IMR-90 (cell line): ENCODE results near the gene FAS. TPM values are rescaled to one million over a fixed set of nuclear protein-coding genes. Genes with fewer than 3 reads are reported as not detected.

ENCODE experiments used
- ATAC-seq: fragments of 200-7000 bp; cut with Tn5 transposase; 2 replicates; pipeline ENCODE4 v1.9.1; 2020; ENCODE audit warnings: low read depth, mild to moderate bottlenecking, moderate library complexity
- Bru-seq: library from RNA; stranded (reverse); fragments of 400-500 nt; gene quantifications from one replicate; lab custom pipeline; 2021; lab: Mats Ljungman, UMichigan
- BruChase-seq, 2 experiments: library from RNA; stranded (reverse); fragments of 400-500 nt; gene quantifications; one replicate each; lab custom pipeline; 2021; lab: Mats Ljungman, UMichigan
- BruUV-seq: library from RNA; stranded (reverse); fragments of 400-500 nt; replicated peaks from 2 replicates; lab custom pipeline; 2021; lab: Mats Ljungman, UMichigan
- CTCF ChIA-PET: fragments of 300-600 bp; formaldehyde crosslinking; extraction: SDS; loops from one replicate; lab custom pipeline; 2021; ENCODE audit warnings: antibody characterized with exemption; lab: Yijun Ruan, JAX
- POLR2A ChIA-PET: fragments of 300-600 bp; sonication (Branson Sonifier 250); formaldehyde crosslinking; loops from one replicate; lab custom pipeline; 2022; ENCODE audit warnings: antibody characterized with exemption; ENCODE audit not compliant: unreplicated experiment; lab: Charles Lee
- DNase-seq: peaks from one replicate; pipeline ENCODE4 v3.0.0; 2013
- H2AFZ ChIP-seq: replicated peaks from 2 replicates; pipeline ENCODE3; 2013; ENCODE audit warnings: low read length, mild to moderate bottlenecking; ENCODE audit not compliant: poor library complexity
- H2AK5ac ChIP-seq: 2 replicates; pipeline ENCODE4 v1.6.1; 2013; ENCODE audit warnings: low read depth, low read length, inconsistent platforms
- H2AK9ac ChIP-seq: replicated peaks from 2 replicates; pipeline ENCODE3; 2013; ENCODE audit warnings: mild to moderate bottlenecking, low read depth, low read length, moderate library complexity; ENCODE audit not compliant: poor library complexity
- H2BK120ac ChIP-seq: 2 replicates; pipeline ENCODE4 v1.6.1; 2013; ENCODE audit warnings: low read depth, low read length, inconsistent platforms
- H2BK15ac ChIP-seq: 3 replicates; pipeline ENCODE4 v1.6.1; 2013; ENCODE audit warnings: low read depth, low read length, inconsistent platforms
- H2BK20ac ChIP-seq: 2 replicates; pipeline ENCODE4 v1.6.1; 2013; ENCODE audit warnings: low read depth, mild to moderate bottlenecking, inconsistent platforms, low read length, moderate library complexity
- H2BK5ac ChIP-seq: 2 replicates; pipeline ENCODE4 v1.6.1; 2013; ENCODE audit warnings: mild to moderate bottlenecking, low read depth, low read length, inconsistent platforms; ENCODE audit not compliant: poor library complexity, severe bottlenecking
- H3K14ac ChIP-seq: replicated peaks from 2 replicates; pipeline ENCODE4 v1.6.1; 2013; ENCODE audit warnings: low read depth, low read length, inconsistent platforms
- H3K18ac ChIP-seq: 2 replicates; pipeline ENCODE4 v1.6.1; 2013; ENCODE audit warnings: low read depth, low read length, control low read depth
- H3K23ac ChIP-seq: 2 replicates; pipeline ENCODE4 v1.6.1; 2013; ENCODE audit warnings: low read depth, low read length, inconsistent platforms
- H3K27ac ChIP-seq: 2 replicates; pipeline ENCODE4 v1.5.1; 2013; ENCODE audit warnings: mild to moderate bottlenecking, control low read depth, low read length; ENCODE audit not compliant: insufficient read depth
- H3K27me3 ChIP-seq: 2 replicates; pipeline ENCODE4 v1.6.1; 2013; ENCODE audit warnings: low read length; ENCODE audit not compliant: control insufficient read depth, insufficient read depth
- H3K36me3 ChIP-seq: 2 replicates; pipeline ENCODE4 v1.6.1; 2013; ENCODE audit warnings: low read length, mixed read lengths; ENCODE audit not compliant: control insufficient read depth, insufficient read depth
- H3K4ac ChIP-seq: 2 replicates; pipeline ENCODE4 v1.6.1; 2013; ENCODE audit warnings: low read depth, low read length, inconsistent platforms
- H3K4me1 ChIP-seq: 2 replicates; pipeline ENCODE4 v1.6.1; 2013; ENCODE audit warnings: low read length, mixed read lengths; ENCODE audit not compliant: control insufficient read depth, insufficient read depth
- H3K4me2 ChIP-seq: 2 replicates; pipeline ENCODE4 v1.6.1; 2013; ENCODE audit warnings: low read depth, mild to moderate bottlenecking, control low read depth, low read length, moderate library complexity
- H3K4me3 ChIP-seq: 2 replicates; pipeline ENCODE4 v1.5.1; 2013; ENCODE audit warnings: low read depth, mild to moderate bottlenecking, control low read depth, low read length, moderate library complexity; ENCODE audit not compliant: insufficient read depth
- H3K56ac ChIP-seq: 2 replicates; pipeline ENCODE4 v1.6.1; 2013; ENCODE audit warnings: low read length, inconsistent platforms; ENCODE audit not compliant: insufficient read depth; ENCODE audit errors: extremely low read depth
- H3K79me1 ChIP-seq, 2 experiments: 2 replicates each; pipeline ENCODE4 v1.6.1; 2013; ENCODE audit warnings: low read length in 2 of 2, inconsistent platforms in 1 of 2, low read depth in 1 of 2
- H3K9ac ChIP-seq: 2 replicates; pipeline ENCODE4 v1.6.1; 2013; ENCODE audit warnings: low read depth, low read length, control low read depth
- H3K9me1 ChIP-seq: 2 replicates; pipeline ENCODE4 v1.6.1; 2013; ENCODE audit warnings: low read length, inconsistent platforms; ENCODE audit not compliant: insufficient read depth
- H3K9me3 ChIP-seq: 2 replicates; pipeline ENCODE4 v1.6.1; 2013; ENCODE audit warnings: low read length; ENCODE audit not compliant: control insufficient read depth, insufficient read depth
- H4K20me1 ChIP-seq: 2 replicates; pipeline ENCODE4 v1.6.1; 2013; ENCODE audit warnings: low read length, inconsistent platforms; ENCODE audit not compliant: insufficient read depth
- H4K5ac ChIP-seq: 2 replicates; pipeline ENCODE4 v1.6.1; 2013; ENCODE audit warnings: mild to moderate bottlenecking, low read depth, low read length, control low read depth
- H4K8ac ChIP-seq, 2 experiments: 2 replicates each; pipeline ENCODE4 v1.6.1; 2013; ENCODE audit warnings: low read depth in 2 of 2, low read length in 2 of 2, control low read depth in 1 of 2, inconsistent platforms in 1 of 2
- H4K91ac ChIP-seq: 2 replicates; pipeline ENCODE4 v1.6.1; 2013; ENCODE audit warnings: low read depth, low read length, inconsistent platforms; ENCODE audit not compliant: insufficient read depth
- BHLHE40 ChIP-seq: fragments of 150-350 bp; IDR thresholded peaks from 2 replicates; pipeline ENCODE4 v1.6.1; 2016; ENCODE audit warnings: mild to moderate bottlenecking, low read depth, low read length
- CTCF ChIP-seq: conservative IDR thresholded peaks from 2 replicates; pipeline ENCODE4 v1.5.1; 2012; ENCODE audit warnings: mild to moderate bottlenecking, low read depth, low read length, improper control_type of control experiment
- FOS ChIP-seq: fragments of 150-350 bp; IDR thresholded peaks from 2 replicates; pipeline ENCODE4 v1.6.1; 2016; ENCODE audit warnings: low read depth, low read length
- MAFK ChIP-seq: IDR thresholded peaks from 2 replicates; pipeline ENCODE4 v1.6.1; 2012; ENCODE audit warnings: low read depth, low read length, improper control_type of control experiment
- MAZ ChIP-seq: IDR thresholded peaks from 2 replicates; pipeline ENCODE4 v1.6.1; 2012; ENCODE audit warnings: low read depth, mild to moderate bottlenecking, low read length, improper control_type of control experiment, moderate library complexity, borderline replicate concordance
- MXI1 ChIP-seq: IDR thresholded peaks from 2 replicates; pipeline ENCODE4 v1.6.1; 2012; ENCODE audit warnings: low read depth, mild to moderate bottlenecking, low read length, moderate library complexity, borderline replicate concordance
- NFE2L2 ChIP-seq: fragments of 150-350 bp; IDR thresholded peaks from 2 replicates; pipeline ENCODE4 v1.6.1; 2016; ENCODE audit warnings: low read depth, mild to moderate bottlenecking, low read length
- POLR2A ChIP-seq: IDR thresholded peaks from 2 replicates; pipeline ENCODE4 v1.6.1; 2012; ENCODE audit warnings: mild to moderate bottlenecking, low read depth, low read length
- RAD21 ChIP-seq: IDR thresholded peaks from 2 replicates; pipeline ENCODE4 v1.6.1; 2012; ENCODE audit warnings: low read length, improper control_type of control experiment
- RCOR1 ChIP-seq: IDR thresholded peaks from 2 replicates; pipeline ENCODE4 v1.6.1; 2012; ENCODE audit warnings: mild to moderate bottlenecking, low read length, improper control_type of control experiment; ENCODE audit not compliant: insufficient replicate concordance
- RFX5 ChIP-seq: IDR thresholded peaks from 2 replicates; pipeline ENCODE4 v1.8.0; 2012; ENCODE audit warnings: low read depth, mild to moderate bottlenecking, low read length, moderate library complexity
- SMC3 ChIP-seq: fragments of 150-350 bp; IDR thresholded peaks from 2 replicates; pipeline ENCODE4 v1.6.1; 2016; ENCODE audit warnings: low read depth, mild to moderate bottlenecking, antibody characterized with exemption, low read length, moderate library complexity
- USF2 ChIP-seq: fragments of 150-350 bp; IDR thresholded peaks from 2 replicates; pipeline ENCODE4 v1.6.1; 2017; ENCODE audit warnings: mild to moderate bottlenecking, antibody characterized with exemption, low read length, low read depth
- WGBS, 2 experiments: methylation state at CpG; one replicate each; pipeline versions ENCODE4 v1.1.5 to v1.1.7; 2013; ENCODE audit warnings: missing lambda C conversion rate in 2 of 2; ENCODE audit not compliant: insufficient read length in 1 of 2; ENCODE audit errors: extremely low coverage in 2 of 2; 5-methylcytosine and 5-hydroxymethylcytosine counted together
- dilution Hi-C: fragments of 300-500 bp; cut with HindIII; formaldehyde crosslinking; loops from one replicate; pipeline ENCODE4 v1.14.3; 2018; ENCODE audit warnings: low sequenced_read_pairs; ENCODE audit not compliant: unreplicated experiment
- in situ Hi-C: fragments of 300-500 bp; cut with MboI; formaldehyde crosslinking; loops from 3 replicates; pipeline ENCODE4 v1.14.3; 2019; ENCODE audit warnings: low sequenced_read_pairs, inconsistent platforms, mixed read lengths
- intact Hi-C: fragments of 100-400 bp; cut with micrococcal nuclease; formaldehyde crosslinking; loops from 2 replicates; pipeline ENCODE4 v1.10.0; 2022
- long read RNA-seq: library from polyadenylated mRNA; unstranded; transcript quantifications from one replicate; pipeline ENCODE4 v2.0.0, GENCODE V29; 2021; ENCODE audit not compliant: unreplicated experiment
- polyA plus RNA-seq, 3 experiments: library from polyadenylated mRNA; depleted of rRNA; stranded (reverse); fragments of >200 nt; gene quantifications; 2 replicates each; pipeline ENCODE4 v1.2.3, GENCODE V29; 2012; ENCODE audit warnings: low replicate concordance in 1 of 3
- total RNA-seq: library from RNA; depleted of rRNA; stranded (reverse); fragments of >200 nt; gene quantifications from 2 replicates; pipeline ENCODE4 v1.2.3, GENCODE V29; 2012; rRNA removed

The FAS gene
- total RNA-seq: 53.8 and 54.7 TPM in 2 replicates
- polyA plus RNA-seq (2012; rRNA removed): 31.1 and 34.3 TPM in 2 replicates
- 11.6 and 17.5 TPM in 2 replicates for polyA plus RNA-seq (2012; cell fraction: cytosol; rRNA removed)
- 7.6 and 49.3 TPM in 2 replicates for polyA plus RNA-seq (2012; cell fraction: nucleus; rRNA removed; ENCODE audit: low replicate concordance)
- percentile 85 among the genes with signal in this experiment for Bru-seq, nascent RNA
- BruChase-seq, experiment 1, labeled RNA remaining after a 6-hour chase: percentile 64 among the genes with signal in this experiment
- percentile 78 among the genes with signal in this experiment for BruChase-seq, experiment 2, labeled RNA remaining after a 2-hour chase
- long read RNA-seq, transcript FAS-204 (9 exons, 2,563 nt): major isoform, 40 of 48 reads
- long read RNA-seq, partial matches to known transcripts: 2 of 48 reads
- long read RNA-seq, other reads (novel, unspliced or antisense): 2 of 48 reads

GRCh38 chr10:88990384-88991160 lies at the start of gene FAS:
FAS (plus strand) TSS chr10:88990798; CDS start chr10:88990877, 79 bp downstream.
- POLR2A ChIA-PET: interaction anchor here (0.6 to 1.6 kb wide), 3 partner anchors 45 to 221 kb away, joined by 3 to 7 read pairs (median 5); partner anchors contain the start of gene STAMBPL1
- Histone ChIP-seq H4K20me1 (peaks cover 7% of the 10 kb centered on the region; the same call in 1 of the 2 replicates), H3K9me1 (no peaks in the 10 kb centered on the region), H2AK9ac (peak within 1 kb of the TSS; percentile 99), H3K56ac (peak within 1 kb of the TSS; percentile 94), H3K36me3 (no peaks in the 10 kb centered on the region), H4K8ac (peak within 1 kb of the TSS; percentile 81 to 86; a peak in 3 of 4 replicates), H2AK5ac (peak within 1 kb of the TSS; percentile 47), H3K27me3 (no peaks in the 10 kb centered on the region), H3K4me3 (peak within 1 kb of the TSS; percentile 83), H4K5ac (peak within 1 kb of the TSS; percentile 91), H3K18ac (peak within 1 kb of the TSS; percentile 86), H3K9ac (peak within 1 kb of the TSS; percentile 91), H2BK20ac (peak within 1 kb of the TSS; percentile 75), H2BK5ac (peak within 1 kb of the TSS; percentile 93), H3K14ac (peak within 1 kb of the TSS; percentile 94), H2BK15ac (peak within 1 kb of the TSS; percentile 46; the same call in 2 of the 3 replicates), H3K4me1 (peaks cover 6% of the 10 kb centered on the region), H3K4me2 (peak within 1 kb of the TSS; percentile 97), H4K91ac (peak within 1 kb of the TSS; percentile 91), H2BK120ac (peak within 1 kb of the TSS; percentile 81), H3K23ac (peak within 1 kb of the TSS; percentile 98), H3K27ac (peak within 1 kb of the TSS; percentile 94), H3K4ac (peak within 1 kb of the TSS; percentile 95), H3K79me1 (peaks cover 40 to 72% of the 10 kb centered on the region in 2 experiments), H3K9me3 (no peaks in the 10 kb centered on the region), H2AFZ (peak within 1 kb of the TSS; percentile 92)
- DNase-seq: peak; percentile 57
- CTCF ChIA-PET: interaction anchor here (0.6 to 1.6 kb wide), 6 partner anchors 9 to 227 kb away, joined by 3 to 5 read pairs (median 3); no protein-coding TSS in a partner anchor
- in situ Hi-C loops: no loop called here
- no TSS peak for BruUV-seq
- dilution Hi-C loops: no loop called here
- intact Hi-C loops: no loop called here
- ATAC-seq: peak; percentile 72
- 1% methylated on average over 22 of the region's 51 CpGs; no CpG with 5 or more reads in 1 of the 2 experiments for WGBS, 2 experiments
- TF ChIP-seq SMC3 (no peak), MXI1 (peak; percentile 28; the same call in 1 of the 2 replicates), RAD21 (no peak), FOS (no peak), POLR2A (no peak), CTCF (no peak), BHLHE40 (no peak), NFE2L2 (no peak), MAFK (no peak), RCOR1 (no peak), USF2 (no peak), MAZ (0 out of 2 replicates have a peak, but pooled peaks have one; percentile 3), RFX5 (no peak)
